Lower leg skin (tissue), 3 donors: ENCODE data around the gene BACE2.

ENCODE experiments used
- POLR2A ChIP-seq, 2 donors: fragments of 450-650 bp; IDR thresholded peaks; one replicate each; pipeline ENCODE4 v1.6.1; 2016 to 2017; ENCODE audit warnings: antibody characterized with exemption in 2 of 2, mild to moderate bottlenecking in 1 of 2, moderate library complexity in 1 of 2
- TF ChIP-seq, protein P1 (sequence below), 3 donors: fragments of 450-650 bp; IDR thresholded peaks; one replicate each; pipeline ENCODE4 v1.5.1; 2016; ENCODE audit warnings: antibody characterized with exemption in 3 of 3, mild to moderate bottlenecking in 3 of 3, moderate library complexity in 2 of 3

DNA sequence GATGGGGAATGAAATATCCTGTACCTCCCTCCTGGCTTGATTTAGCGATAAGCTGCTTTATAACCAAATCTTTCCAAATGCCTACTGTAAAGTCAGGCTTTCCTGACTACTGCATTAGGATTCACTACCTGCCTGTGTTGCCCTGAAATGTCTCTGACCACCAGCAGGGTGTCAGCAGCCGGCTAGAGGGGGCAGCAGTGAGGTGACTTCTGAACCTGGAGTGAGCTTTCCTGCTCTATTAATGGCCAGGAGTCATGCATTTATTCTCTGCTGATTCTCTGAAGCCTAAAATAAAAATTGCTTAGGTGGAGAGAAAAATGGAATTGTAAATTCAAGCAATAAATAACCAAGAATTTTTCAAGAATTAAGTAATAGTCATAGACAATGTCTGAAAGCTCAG, 2.5 kb downstream of the BACE2 start:
- TF ChIP-seq, protein P1, sequence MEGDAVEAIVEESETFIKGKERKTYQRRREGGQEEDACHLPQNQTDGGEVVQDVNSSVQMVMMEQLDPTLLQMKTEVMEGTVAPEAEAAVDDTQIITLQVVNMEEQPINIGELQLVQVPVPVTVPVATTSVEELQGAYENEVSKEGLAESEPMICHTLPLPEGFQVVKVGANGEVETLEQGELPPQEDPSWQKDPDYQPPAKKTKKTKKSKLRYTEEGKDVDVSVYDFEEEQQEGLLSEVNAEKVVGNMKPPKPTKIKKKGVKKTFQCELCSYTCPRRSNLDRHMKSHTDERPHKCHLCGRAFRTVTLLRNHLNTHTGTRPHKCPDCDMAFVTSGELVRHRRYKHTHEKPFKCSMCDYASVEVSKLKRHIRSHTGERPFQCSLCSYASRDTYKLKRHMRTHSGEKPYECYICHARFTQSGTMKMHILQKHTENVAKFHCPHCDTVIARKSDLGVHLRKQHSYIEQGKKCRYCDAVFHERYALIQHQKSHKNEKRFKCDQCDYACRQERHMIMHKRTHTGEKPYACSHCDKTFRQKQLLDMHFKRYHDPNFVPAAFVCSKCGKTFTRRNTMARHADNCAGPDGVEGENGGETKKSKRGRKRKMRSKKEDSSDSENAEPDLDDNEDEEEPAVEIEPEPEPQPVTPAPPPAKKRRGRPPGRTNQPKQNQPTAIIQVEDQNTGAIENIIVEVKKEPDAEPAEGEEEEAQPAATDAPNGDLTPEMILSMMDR (IDR thresholded peaks at IDR 0.05) = no peak
- TF ChIP-seq POLR2A (IDR thresholded peaks at IDR 0.05) = no peak
